HG03280 (cell line): ENCODE measurements around the gene ETV5.

Source experiments
- ATAC-seq: cut with Tn5 transposase; IDR thresholded peaks from one replicate; pipeline ENCODE4 v1.9.1; 2021; ENCODE audit warnings: mild to moderate bottlenecking, moderate library complexity; ENCODE audit not compliant: unreplicated experiment

The ETV5 gene

DNA sequence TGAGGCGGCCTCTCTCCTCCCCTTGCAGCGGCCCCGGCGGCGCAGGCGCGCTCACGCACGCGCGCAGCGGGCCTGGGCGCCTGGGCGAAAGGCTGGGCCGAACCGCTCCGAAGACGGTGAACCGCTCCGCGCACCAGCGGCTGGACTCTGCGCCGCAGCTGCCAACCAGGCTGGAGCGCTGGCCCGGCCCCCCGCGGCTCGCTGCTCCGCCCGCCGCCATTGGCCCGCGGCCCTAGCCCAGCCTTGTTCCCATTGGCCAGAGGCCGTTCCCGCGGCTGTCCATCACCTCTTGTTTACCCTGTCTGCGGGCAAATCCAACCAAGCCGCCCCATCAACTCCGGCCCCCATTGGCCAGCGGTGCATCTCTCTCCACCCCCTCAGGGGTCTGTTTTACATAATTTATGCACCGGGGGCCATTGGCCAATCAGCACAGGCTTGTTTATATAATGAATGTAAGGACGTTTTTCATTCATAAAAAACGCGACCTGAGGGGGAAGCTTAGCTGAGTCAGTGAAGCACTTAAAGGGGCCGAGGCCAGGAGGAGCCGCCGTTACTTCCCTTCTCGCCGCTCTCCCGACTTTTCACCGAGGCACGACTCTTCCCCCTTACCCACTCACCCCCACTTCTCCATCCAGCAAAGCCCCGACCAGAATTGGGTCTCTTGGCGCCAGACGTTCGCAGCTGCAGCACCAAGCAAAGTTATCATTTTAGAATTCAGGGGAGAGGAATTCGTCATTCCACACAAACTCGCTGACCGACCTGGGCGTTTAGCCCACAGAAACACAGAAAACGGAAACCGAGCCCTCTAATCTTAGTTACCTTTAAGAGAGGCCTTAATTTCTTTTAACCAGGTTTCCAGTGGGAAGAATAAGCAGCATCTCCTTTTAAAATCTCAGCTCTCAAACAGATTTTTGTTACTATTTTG lies at the start of gene ETV5:
ETV5 (minus strand) TSS at position 149 of the 925 bp plus-strand sequence. CDS start 3,221 bp downstream, outside the sequence.
- ATAC-seq, result peak; percentile 96

DNA sequence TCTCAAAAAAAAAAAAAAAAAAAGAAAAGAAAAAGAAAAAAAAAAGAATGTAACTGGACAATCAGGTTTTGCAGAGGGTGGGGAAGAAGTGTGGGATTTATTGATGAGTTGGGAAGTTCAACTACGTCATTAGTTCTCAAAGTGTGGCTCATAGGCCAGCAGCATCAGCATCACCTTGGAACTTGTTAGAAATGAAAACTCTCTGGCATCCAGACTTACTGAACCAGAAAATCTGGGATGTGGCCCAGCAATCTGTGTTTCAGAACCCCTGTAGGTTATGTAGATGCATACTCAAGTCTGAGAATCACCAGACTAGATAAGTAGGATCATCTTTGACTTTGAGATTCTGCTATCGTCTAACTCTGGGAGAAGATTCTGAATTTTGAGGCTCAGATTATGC lies 45.8 kb upstream of the ETV5 start:
- ATAC-seq, result no peak

DNA sequence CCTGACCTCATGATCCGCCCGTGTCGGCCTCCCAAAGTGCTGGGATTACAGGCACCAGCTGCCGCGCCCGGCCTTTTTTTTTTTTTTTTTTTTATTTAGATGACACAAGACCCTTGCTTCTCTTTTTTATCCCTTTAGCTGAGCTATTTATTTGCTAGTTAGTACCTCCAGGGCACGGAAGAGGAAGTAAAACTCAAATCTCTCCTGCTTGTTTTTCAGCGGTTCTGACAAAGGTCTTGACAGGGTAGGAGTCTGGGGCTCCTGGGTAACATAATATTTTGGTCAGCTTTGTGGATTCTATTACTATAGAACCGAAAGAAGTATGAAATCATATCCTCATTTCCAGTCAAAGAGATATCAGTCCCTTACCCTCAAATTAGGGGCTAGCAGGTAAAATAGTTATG lies 44.0 kb upstream of the ETV5 start:
- ATAC-seq, result peak; percentile 93

DNA sequence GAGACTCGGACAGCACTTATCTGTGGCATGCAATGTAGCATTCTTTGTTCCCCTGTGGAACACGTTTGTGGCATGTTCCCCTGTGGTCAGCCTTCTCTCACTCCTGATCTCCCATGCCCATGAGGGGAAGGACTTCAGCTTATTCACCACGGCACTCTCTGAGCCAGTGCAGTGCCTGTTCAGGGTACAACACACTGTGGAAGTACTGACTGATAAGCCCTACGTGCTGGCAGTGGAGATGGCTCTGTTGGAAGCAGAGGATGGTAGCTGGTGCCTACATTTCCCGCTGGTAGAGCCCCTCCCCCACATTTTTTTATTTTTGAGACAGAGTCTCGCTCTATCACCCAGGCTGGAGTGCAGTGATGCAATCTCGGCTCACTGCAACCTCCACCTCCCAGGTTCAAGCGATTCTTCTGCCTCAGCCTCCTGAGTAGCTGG lies 43.5 kb upstream of the ETV5 start:
- ATAC-seq, result peak; percentile 6

DNA sequence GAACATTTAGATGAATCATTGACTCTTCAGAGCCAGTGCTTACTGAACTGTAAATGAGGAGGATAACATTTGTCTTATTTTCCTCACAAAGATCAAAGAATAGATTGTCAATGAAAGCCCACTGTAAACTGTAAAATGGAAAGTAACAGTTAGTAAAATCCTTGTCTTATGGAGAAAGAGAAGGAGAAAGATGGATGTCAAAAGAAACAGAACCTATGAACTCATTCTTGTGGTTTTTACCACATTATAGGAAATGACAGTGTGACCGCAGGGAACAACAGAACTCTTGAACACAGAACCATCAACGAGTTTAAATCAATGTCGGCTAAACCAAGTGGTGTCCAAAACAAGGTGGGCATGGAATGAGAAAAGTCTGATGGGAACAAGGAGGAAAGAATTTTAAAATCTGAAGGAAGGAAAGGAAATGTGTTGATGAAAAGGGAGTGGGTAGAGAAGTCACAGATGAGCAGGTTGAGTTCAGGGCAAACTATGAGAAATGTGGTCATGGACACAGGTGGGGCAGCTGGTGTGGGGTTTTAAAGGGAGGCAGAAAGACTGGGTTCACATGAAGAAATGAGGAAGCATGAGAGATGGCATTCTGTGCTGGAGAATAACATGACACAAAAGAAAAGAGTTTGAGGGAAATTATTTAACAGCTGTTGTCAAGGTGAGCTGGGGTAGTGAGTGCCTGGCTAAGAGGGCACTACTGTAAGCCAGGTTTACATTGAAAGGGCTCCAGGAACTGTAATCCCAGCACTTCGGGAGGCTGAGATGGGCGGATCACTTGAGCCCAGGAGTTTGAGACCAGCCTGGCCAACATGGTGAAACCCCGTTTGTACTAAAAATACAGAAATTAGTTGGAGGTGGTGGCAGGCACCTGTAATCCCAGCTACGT lies 42.4 kb upstream of the ETV5 start:
- no peak for ATAC-seq

DNA sequence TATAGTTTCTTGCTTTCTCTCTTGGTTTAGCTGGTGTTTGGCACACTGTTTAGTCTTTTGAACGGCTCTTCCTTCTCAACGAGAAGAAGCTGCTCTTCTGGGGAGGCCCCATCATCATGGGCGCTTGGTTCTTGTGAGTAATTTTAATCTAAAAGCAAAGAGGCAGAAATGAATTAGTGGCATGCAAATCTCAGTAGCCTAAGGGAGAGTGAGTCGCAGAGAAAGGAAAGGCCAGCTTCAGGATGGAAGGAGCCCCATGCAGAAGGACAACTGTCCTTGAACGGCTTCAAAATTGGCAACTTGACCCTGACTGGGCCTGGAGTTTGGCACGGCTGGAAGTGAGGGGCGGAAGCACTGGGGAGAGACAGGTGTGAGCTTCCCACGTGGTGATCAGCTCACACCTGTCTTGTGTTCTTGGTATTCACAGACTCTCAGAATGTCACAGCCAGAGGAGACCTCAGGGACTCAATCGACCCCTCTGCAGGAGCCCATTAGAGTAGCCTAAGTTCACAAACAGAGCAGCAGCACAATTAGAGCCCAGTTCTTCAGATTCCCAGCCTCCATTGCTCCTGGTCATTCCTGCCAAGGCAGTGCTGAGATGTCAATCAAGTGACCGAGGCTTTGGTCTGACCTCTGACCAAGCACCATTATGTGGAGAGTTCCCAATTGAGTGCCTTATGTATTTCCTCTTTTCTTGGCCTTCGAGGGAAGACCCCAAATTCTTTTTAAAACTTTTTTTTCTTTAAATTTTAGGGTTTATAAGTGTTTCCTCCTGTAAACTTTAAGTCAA lies 41.3 kb upstream of the ETV5 start:
- no peak for ATAC-seq

DNA sequence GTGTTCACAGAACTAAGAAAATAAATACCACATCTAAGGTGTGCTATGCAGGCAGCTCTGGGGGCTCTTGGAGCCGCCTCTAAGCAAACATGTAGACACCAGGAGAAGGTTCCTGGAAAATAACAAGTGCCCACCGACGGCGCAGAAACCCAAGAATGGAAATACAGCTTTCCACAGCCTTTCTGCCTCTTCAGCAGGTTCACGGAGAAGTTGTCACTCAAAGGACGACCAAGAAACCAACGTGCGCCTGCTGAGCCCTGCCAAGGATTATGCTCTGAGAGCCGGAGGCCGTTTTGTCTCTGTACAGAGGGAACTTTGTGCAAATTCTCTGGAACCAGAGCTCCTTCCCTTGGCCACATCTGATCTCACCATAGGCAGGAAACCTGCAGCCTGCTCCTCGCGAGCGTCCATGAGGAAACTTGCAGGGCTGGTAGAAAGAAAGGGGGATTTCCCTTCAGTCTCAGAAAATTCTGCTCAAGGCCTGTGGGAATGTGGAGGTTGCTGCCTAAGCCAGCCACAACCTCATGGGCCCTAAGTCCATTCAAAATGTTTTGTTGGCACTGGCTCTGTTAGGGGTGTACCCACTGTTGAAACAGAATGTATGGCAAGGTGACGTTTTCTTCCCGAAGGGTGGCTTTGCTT lies 40.6 kb upstream of the ETV5 start:
- no peak for ATAC-seq

DNA sequence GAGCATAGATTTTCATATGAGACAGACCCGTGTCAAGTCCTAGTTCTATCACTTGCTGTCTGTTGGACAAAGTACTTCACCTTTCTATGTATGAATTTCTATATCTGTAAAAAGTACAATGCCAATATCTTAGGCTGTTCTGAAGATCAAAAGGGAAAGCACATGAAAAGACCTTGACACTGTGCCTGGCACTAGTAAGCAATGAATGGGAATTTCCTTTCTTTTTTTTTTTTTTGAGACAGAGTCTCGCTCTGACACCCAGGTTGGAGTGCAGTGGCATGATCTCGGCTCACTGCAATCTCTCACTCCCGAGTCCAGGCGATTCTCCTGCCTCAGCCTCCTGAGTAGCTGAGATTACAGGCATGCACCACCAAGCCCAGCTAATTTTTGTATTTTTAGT lies 35.4 kb upstream of the ETV5 start:
- ATAC-seq, result no peak

DNA sequence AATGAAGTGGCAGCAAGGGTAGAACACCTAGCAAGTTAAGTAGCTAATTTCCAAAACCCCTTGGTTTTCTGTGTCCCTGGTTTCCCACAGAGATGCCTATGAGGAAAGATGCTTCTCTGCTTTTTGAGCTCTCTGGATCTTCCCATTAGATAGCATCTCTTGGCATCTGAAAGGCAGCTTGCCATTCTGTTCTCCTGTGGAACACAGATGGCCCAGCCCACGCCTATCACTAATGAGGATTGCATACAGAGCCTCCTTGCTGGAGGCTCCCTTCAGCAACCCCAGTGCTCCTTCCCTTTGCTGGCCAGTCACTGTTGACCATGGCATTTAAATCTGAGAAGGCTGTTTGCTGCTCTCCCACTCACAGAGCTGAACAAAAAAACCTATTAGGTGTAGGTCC lies 34.4 kb upstream of the ETV5 start:
- ATAC-seq, result no peak

DNA sequence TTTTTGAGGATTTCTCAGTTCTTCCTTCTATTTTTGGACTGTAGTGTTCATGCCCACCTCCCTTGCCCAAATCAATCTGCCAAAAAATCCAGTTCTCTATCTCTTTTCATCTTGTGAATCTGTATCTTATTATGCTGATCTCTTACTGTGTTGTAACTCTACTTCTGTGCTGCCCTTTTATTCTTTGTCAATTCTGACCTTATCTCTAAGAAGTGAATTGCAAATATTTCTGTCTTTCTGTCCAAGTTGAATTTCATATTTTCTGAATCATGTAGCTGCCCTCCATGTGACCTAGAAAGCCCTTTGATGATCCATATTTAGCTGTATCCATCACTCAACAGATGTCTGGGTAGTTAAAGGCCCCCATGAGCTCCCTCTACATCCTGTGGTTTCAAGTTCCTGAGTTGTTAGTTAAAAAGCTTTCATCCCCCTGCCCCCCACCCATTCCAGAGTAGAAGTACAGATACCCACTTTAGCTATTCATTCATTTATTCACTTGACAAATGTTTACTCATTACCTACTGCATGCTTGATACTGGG lies 33.6 kb upstream of the ETV5 start:
- no peak for ATAC-seq

DNA sequence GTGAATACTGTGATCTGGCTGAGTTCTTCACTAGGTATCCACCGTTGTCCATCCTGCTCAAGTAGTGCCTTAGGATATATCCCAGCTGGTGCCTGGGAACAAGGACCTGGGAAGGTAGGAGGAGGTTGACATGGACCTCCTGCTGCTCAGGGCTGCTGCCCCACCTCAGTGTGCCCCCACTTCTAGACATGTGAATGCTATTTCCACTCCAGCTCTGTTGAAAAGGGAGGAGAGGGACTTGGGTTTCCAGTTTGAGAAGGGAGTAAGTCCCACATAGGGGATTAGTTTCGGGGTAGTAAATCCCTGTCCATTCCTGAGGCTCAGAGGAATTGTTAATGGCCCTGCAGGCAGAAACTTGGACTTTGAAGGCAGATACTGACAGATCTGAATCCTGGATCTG lies 32.9 kb upstream of the ETV5 start:
- ATAC-seq, result no peak

DNA sequence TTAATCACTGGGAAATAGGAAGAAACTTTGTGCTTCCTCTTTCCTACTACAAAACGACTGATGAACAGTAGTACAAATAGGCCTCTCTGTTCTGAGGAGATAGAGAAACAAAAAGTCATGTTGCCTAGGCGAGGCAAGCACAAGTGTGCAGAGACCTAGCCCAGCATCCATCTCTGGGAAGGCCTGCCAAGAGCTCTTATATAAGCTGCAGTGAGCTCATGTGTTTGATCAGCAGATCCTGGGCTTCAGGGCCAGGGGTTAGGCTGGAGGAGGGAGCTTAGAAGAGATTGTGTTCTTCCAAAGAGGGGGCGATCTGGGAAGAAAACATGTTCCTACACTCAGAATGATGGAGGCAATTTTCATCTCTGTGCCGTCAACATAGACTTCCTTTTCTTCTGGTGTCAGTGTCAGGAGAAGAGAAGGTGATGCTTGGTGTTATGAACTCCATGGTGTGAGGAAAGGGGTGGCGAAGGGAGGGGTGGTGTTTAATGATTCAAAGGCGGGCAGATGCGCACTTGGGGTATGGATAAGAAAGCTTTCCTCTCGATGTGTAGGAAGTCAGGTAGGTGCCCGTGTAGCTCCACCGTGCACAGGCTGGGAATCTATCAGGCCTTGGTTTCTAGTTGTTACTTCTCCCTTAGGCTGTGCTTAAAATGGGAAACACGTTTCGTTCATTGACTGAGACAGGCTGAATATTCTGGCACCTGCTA lies 29.5 kb upstream of the ETV5 start:
- no peak for ATAC-seq

DNA sequence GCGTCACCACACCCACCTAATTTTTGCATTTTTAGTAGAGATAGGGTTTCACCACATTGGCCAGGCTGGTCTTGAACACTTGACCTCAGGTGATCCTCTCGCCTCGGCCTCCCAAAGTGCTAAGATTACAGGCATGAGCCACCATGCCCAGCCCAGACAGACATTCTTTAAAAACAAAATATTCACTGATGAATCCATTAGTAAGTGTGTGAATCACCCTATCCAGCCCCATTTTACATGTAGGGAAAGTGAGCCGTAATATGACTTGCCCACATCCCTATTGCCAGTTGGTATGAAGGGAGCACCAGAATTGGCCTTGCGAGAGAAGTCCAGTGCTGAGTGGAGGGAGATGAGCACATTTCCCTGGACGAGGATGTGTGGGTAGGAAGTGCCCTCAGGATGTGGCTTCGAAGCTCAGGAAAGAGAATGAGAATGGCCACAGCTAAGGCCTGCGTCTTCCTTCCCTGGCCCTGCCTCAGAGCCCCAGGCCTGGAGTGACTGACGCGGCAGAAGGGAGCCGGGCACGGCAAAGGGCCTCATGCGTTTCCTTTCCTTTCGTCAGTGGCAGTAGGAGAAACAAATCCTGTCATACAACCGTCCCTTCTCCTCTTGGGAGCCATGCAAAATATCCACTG lies 28.3 kb upstream of the ETV5 start:
- no peak for ATAC-seq

DNA sequence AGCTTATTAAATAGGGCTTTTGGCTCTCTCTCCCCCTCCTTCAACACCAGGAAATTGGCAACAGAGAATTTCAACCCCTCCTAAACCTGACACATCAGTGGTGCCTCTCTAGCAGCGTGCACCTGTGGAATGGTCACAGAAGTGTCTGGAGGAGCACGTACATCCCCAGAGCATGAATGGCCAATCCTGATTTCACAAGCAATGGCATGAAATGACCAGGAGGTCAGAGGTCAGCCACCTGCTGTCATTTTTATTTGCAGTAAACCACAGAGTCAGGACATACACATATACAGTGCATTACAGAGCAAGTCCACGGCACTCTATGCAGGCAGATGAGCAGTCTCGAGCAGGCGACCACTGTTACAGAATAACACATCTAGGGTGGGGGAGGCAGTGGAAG lies 25.1 kb upstream of the ETV5 start:
- ATAC-seq, result no peak

DNA sequence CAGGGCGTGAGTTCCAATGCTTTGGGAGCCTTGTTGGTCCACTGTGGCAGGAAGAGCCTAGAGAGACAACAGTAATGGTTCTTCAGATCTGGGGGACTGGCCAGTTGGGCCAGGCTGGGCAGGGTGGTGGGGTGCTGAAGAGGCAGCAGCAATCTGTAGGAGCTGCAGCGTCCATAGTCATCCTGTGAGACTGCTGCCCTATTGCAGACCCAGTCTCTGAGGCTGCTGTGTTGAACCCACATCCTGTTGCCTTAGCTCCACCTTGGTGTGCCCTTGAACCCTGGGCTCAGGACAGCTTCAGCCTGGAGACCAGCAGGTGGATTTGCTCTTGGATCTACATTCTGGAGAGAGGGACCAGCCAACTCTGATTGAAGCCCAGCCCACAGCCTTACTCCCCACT lies 23.6 kb upstream of the ETV5 start:
- no peak for ATAC-seq

DNA sequence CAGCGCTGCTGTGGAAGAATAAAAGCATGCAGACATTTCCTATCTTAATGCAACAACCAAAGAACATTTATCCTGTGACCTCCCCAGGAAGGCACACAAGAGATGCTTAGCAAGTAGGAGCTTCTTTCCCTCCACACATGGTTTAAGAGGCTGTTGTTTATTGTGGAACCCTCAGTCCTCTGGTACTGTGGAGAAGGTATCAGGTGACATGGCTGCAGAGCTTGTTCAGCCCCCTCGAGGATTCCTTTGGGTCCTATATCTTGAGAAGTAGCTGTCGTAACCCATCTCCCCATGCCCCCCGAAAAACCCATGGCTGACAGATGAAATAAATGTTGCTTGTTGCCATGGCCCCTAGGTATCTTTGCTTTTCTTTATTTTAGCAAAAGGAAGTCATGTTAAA lies 20.3 kb upstream of the ETV5 start:
- no peak for ATAC-seq

DNA sequence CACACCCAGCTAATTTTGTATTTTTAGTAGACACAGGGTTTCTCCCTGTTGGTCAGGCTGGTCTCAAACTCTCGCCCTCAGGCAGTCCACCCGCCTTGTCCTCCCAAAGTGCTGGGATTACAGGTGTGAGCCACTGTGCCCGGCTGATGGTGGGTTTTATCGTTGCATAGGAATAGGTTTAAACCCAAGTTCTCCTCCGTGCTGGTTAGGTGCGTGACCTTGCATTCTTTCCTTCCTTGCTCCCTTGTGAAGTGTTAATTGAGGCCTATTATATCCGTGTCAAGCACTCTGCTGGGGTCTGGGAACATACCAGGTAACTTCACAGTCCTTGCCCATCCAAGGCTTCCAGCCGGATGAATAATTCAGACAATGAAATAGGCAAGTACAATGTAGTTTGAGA lies 19.3 kb upstream of the ETV5 start:
- no peak for ATAC-seq

DNA sequence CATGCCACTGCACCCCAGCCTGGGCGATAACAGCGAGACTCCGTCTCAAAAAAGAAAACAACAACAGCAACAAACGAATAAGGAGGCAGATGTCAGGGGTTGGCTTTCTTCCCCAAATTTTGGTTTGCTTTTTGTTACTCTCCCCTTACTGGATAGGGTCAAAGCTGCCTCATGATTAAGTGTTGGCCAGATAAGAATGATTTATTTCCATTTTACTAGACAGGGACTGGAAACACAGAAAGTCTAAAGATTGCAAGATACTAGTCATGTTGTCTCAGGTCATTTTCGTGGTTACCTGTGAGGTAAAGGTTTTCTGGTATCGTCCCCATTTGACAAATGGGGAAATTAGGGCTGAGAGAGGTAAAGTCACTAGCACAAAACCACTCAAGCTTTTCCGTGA lies 18.6 kb upstream of the ETV5 start:
- ATAC-seq, result no peak

DNA sequence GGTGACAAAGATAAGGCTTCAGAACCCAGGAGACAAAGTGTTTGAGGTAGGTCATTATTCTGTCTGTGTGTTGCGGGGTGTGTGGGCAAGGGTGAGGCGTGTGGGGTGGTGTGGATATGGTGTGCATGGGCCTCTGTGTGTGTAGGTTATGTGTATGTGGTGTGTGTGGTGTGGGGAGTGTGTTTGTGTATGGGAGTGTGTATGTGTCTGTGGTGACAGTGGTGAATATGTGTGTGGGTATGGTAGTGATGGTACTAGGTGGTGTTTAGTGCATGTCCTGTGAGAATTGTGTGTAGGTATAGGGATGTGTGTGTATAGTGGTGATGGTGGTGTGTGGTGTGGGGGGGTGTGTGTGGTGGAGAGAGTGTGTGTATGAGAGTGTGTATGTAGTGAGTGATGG lies 16.2 kb upstream of the ETV5 start:
- ATAC-seq, result no peak
